Spinal cord (tissue), 10 donors: ENCODE measurements around the gene ZNF789. TPM values are rescaled to one million over a fixed set of nuclear protein-coding genes. Genes with fewer than 3 reads are reported as not detected.

ENCODE experiments used
- DNase-seq, 6 donors: peaks; one replicate each; pipeline versions ENCODE4 v3.0.0 to v3.0.0-alpha.2; 2013 to 2015; ENCODE audit warnings: low spot score in 6 of 6, low read depth in 4 of 6
- H3K27ac ChIP-seq: one replicate; pipeline ENCODE4 v1.5.1; 2013; ENCODE audit warnings: low read depth, low read length, control low read depth
- H3K27me3 ChIP-seq: one replicate; pipeline ENCODE4 v1.6.1; 2013; ENCODE audit warnings: low read length; ENCODE audit not compliant: control insufficient read depth, insufficient read depth
- H3K36me3 ChIP-seq: one replicate; pipeline ENCODE4 v1.6.1; 2013; ENCODE audit warnings: low read length; ENCODE audit not compliant: control insufficient read depth, insufficient read depth
- H3K4me1 ChIP-seq: one replicate; pipeline ENCODE4 v1.6.1; 2013; ENCODE audit warnings: low read length; ENCODE audit not compliant: control insufficient read depth, insufficient read depth
- H3K4me3 ChIP-seq: one replicate; pipeline ENCODE4 v1.5.1; 2013; ENCODE audit warnings: low read depth, low read length, control low read depth
- H3K9me3 ChIP-seq: one replicate; pipeline ENCODE4 v1.6.1; 2013; ENCODE audit warnings: low read length; ENCODE audit not compliant: control insufficient read depth, insufficient read depth
- WGBS: methylation state at CpG from one replicate; pipeline ENCODE4 v1.1.5; 2013; ENCODE audit warnings: missing lambda C conversion rate; ENCODE audit not compliant: insufficient coverage; 5-methylcytosine and 5-hydroxymethylcytosine counted together
- polyA plus RNA-seq, 2 donors: library from polyadenylated mRNA; unstranded; fragments of 120-200 nt; gene quantifications; one replicate each; pipeline ENCODE4 v1.2.1, GENCODE V29; 2013; ENCODE audit not compliant: insufficient read length in 2 of 2
- total RNA-seq, 2 donors: library from RNA; depleted of rRNA in 1 of 2; stranded (reverse); fragments of 120-200 nt in 1 of 2; fragments of >200 nt in 1 of 2; gene quantifications; one replicate each; pipeline versions ENCODE4 v1.2.3 to v1.2.4, GENCODE V29; 2013 to 2014
- donor health status: healthy.

Gene ZNF789
- total and polyA plus RNA-seq, 4 donors, result 16.5 to 53.8 (median 23.8) TPM

DNA sequence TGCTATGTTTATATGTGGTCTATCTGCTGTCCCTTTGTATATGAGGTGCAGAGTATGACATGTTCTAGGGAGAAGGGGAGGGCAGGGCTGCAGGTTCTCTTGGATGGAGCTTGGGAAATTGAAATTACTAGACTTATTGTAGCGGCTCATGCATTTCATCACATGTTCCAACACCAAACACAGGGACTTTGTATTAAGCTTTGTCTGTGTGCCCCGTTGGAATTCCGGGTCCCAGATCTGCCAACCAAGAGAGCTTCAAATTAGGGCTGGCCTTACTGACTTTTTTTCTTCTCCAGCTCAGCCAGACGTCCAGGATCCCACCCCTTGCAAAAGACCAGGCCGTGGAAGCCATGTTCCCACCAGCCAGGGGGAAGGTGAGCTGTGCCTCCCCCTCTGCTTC lies 3.4 kb downstream of the ZNF789 start:
- DNase-seq, result no peak
- Histone ChIP-seq H3K27me3 (no peaks in the 10 kb centered on the region), H3K27ac (peak overlapping the region; percentile 64), H3K36me3 (peaks cover 24% of the 10 kb centered on the region), H3K9me3 (no peaks in the 10 kb centered on the region), H3K4me1 (peaks cover 14% of the 10 kb centered on the region), H3K4me3 (no peak overlapping the region)
- WGBS, result 78% methylated on average over 3 of the region's 5 CpGs

GRCh38 chr7:99478464-99479440 lies 6.1 kb downstream of the ZNF789 start:
- peaks cover 36% of the 10 kb centered on the region for H3K36me3 ChIP-seq
- WGBS, result 90% methylated on average over 10 of the region's 15 CpGs
- DNase-seq, result no peak
- H3K4me3 ChIP-seq, result no peak overlapping the region
- no peak overlapping the region for H3K27ac ChIP-seq
- H3K27me3 ChIP-seq, result no peaks in the 10 kb centered on the region
- H3K9me3 ChIP-seq, result no peaks in the 10 kb centered on the region
- peaks cover 10% of the 10 kb centered on the region for H3K4me1 ChIP-seq

- Histone ChIP-seq H3K4me1 (no peaks in the 10 kb centered on the region), H3K9me3 (no peaks in the 10 kb centered on the region), H3K27me3 (no peaks in the 10 kb centered on the region), H3K36me3 (peaks cover 30% of the 10 kb centered on the region), H3K4me3 (no peak overlapping the region), H3K27ac (no peak overlapping the region)
- no peak for DNase-seq
- 79% methylated on average over 2 of the region's 5 CpGs for WGBS
Observed at GRCh38 chr7:99485094-99485493, 12.4 kb downstream of the ZNF789 start.

GRCh38 chr7:99489235-99489634 lies 16.5 kb downstream of the ZNF789 start:
- Histone ChIP-seq H3K27ac (no peak overlapping the region), H3K9me3 (no peaks in the 10 kb centered on the region), H3K27me3 (no peaks in the 10 kb centered on the region), H3K4me1 (no peaks in the 10 kb centered on the region), H3K4me3 (no peak overlapping the region), H3K36me3 (peaks cover 40% of the 10 kb centered on the region)
- DNase-seq, result no peak
- WGBS, result 80% methylated on average over 1 of the region's 4 CpGs

DNA sequence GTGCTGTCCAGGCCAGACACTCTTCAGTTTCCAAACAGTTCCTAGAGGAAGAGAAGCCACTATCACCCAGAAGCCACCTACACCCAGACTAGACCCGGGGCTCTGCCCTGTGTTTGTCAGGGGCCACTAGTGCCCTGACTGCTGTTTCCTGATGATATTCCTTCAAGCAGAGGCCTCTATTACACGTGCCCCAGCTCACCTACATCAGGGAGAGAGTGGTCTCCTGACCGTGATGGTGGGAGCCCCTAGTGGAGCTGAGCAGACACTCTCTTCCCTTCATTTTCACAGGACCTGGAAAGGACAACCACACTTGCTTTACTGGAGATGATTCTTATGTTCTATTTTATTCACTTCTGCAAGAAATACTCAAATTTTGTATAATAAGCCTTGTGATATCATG lies 18.2 kb downstream of the ZNF789 start:
- H3K27ac ChIP-seq, result no peak overlapping the region
- H3K27me3 ChIP-seq, result no peaks in the 10 kb centered on the region
- H3K36me3 ChIP-seq, result peaks cover 44% of the 10 kb centered on the region
- no peaks in the 10 kb centered on the region for H3K4me1 ChIP-seq
- DNase-seq, result no peak
- no peaks in the 10 kb centered on the region for H3K9me3 ChIP-seq
- 80% methylated on average over 1 of the region's 3 CpGs for WGBS
- no peak overlapping the region for H3K4me3 ChIP-seq

DNA sequence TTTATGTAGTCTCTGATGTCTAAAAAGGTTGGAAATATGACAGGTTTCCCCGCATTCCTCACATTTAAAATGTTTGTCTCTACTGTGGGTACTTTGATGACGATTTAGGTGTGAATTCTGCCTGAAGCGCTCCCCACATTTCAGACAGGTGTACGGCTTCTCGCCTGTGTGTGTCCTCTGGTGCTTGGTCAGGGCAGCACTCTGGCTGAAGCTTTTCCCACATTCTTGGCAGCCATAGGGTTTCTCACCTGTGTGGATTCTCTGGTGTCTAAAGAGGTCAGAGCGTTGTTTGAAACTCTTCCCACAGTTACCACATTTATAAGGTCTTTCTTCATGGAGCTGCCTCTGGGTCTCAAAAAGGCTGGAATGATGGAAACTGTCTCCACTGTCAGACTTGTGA lies 21.1 kb downstream of the ZNF789 start:
- Histone ChIP-seq H3K4me1 (peaks cover 7% of the 10 kb centered on the region), H3K9me3 (no peaks in the 10 kb centered on the region), H3K36me3 (peaks cover 57% of the 10 kb centered on the region), H3K27me3 (no peaks in the 10 kb centered on the region), H3K27ac (no peak overlapping the region), H3K4me3 (no peak overlapping the region)
- DNase-seq, result no peak
- 100% methylated on average over 1 of the region's 6 CpGs for WGBS

GRCh38 chr7:99497766-99498545 lies 25.3 kb downstream of the ZNF789 start:
- peaks cover 39% of the 10 kb centered on the region for H3K36me3 ChIP-seq
- H3K27ac ChIP-seq, result no peak overlapping the region
- WGBS, result no CpG with 5 or more reads among the region's 6 CpGs

DNA sequence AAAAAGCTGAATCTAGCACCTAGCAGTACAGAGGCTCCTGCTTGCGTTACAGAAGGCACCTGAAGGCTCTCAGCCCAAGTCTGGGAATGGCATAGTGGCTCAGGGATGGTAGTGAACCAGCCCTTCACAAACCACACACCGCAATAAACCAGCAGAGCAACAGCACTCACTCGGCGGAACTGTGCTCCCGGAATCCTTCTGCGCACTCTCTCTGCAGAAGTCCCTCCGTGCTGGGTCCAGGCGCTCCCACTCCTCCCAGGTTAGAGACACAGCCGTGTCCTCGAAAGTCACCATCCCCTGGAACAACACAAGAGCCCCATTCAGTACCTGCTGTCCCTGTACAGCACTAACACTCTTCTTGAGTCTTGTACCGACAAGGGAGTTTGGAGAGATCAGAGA lies 25.9 kb downstream of the ZNF789 start:
- H3K9me3 ChIP-seq, result no peaks in the 10 kb centered on the region
- H3K4me1 ChIP-seq, result peaks cover 21% of the 10 kb centered on the region
- no peaks in the 10 kb centered on the region for H3K27me3 ChIP-seq
- DNase-seq, result no peak
- peak overlapping the region; percentile 92 for H3K4me3 ChIP-seq
- 73% methylated on average over 9 of the region's 11 CpGs for WGBS
- peaks cover 34% of the 10 kb centered on the region for H3K36me3 ChIP-seq
- H3K27ac ChIP-seq, result no peak overlapping the region

More at GRCh38 chr7:99497766-99498545, 25.3 kb downstream of the ZNF789 start:
- no peaks in the 10 kb centered on the region for H3K27me3 ChIP-seq
- H3K4me3 ChIP-seq, result peak overlapping the region; percentile 92
- peaks cover 21% of the 10 kb centered on the region for H3K4me1 ChIP-seq
- H3K9me3 ChIP-seq, result no peaks in the 10 kb centered on the region
- DNase-seq, result no peak

DNA sequence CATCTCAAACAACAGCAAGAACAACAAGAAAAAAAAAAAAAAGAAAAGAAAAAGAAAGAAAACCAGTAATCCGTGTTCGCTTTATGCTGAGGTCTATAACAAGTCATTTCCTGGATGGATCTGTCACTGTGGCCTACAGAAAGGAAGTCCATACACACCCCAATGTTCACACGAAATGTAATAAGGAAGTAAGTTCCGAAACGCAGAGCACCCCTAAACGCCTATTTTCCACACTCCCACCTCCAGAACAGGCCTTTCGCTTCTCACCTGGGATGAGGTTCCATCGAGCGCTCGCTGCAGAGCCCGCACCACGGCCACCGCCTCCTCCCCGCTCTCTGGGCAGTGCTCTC lies 26.7 kb downstream of the ZNF789 start:
- no peaks in the 10 kb centered on the region for H3K27me3 ChIP-seq
- no peaks in the 10 kb centered on the region for H3K9me3 ChIP-seq
- H3K36me3 ChIP-seq, result peaks cover 28% of the 10 kb centered on the region
- peak overlapping the region; percentile 92 for H3K4me3 ChIP-seq
- 0% methylated on average over 12 of the region's 14 CpGs for WGBS
- DNase-seq, result no peak
- peaks cover 25% of the 10 kb centered on the region for H3K4me1 ChIP-seq
- peak overlapping the region; percentile 95 for H3K27ac ChIP-seq
